ENCODE data around the gene PRR12.

Gene PRR12

DNA sequence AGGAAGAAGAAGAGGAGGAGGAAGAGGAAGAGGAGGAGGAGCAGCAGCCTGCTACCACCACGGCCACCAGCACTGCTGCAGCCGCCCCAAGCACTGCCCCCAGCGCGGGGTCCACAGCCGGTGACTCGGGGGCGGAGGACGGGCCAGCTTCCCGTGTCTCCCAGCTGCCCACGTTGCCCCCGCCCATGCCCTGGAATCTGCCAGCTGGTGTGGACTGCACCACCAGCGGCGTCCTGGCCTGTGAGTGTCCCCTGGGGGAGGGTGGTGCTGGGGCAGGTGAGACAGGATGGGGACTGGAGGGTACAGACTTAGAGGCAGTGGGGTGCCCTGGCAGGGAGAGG is 62.5 kb downstream of the PRR12 start:
- no peak for TF ChIP-seq MYC (IDR thresholded peaks at IDR 0.05; ENCODE audit: low read depth, low read length)
- TF ChIP-seq, protein P1, sequence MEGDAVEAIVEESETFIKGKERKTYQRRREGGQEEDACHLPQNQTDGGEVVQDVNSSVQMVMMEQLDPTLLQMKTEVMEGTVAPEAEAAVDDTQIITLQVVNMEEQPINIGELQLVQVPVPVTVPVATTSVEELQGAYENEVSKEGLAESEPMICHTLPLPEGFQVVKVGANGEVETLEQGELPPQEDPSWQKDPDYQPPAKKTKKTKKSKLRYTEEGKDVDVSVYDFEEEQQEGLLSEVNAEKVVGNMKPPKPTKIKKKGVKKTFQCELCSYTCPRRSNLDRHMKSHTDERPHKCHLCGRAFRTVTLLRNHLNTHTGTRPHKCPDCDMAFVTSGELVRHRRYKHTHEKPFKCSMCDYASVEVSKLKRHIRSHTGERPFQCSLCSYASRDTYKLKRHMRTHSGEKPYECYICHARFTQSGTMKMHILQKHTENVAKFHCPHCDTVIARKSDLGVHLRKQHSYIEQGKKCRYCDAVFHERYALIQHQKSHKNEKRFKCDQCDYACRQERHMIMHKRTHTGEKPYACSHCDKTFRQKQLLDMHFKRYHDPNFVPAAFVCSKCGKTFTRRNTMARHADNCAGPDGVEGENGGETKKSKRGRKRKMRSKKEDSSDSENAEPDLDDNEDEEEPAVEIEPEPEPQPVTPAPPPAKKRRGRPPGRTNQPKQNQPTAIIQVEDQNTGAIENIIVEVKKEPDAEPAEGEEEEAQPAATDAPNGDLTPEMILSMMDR (IDR thresholded peaks at IDR 0.05; ENCODE audit: low read depth, low read length) = no peak
- TF ChIP-seq, protein P2, sequence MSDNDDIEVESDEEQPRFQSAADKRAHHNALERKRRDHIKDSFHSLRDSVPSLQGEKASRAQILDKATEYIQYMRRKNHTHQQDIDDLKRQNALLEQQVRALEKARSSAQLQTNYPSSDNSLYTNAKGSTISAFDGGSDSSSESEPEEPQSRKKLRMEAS (IDR thresholded peaks at IDR 0.05; ENCODE audit: low read depth, low read length) = no peak
- TF ChIP-seq POLR2A (IDR thresholded peaks at IDR 0.05; ENCODE audit: extremely low read depth, insufficient read length) = no peak
- no peak overlapping the region for H3K4me3 ChIP-seq (ENCODE audit: low read depth, low read length)
- no peak for DNase-seq (ENCODE audit: low read depth)

DNA sequence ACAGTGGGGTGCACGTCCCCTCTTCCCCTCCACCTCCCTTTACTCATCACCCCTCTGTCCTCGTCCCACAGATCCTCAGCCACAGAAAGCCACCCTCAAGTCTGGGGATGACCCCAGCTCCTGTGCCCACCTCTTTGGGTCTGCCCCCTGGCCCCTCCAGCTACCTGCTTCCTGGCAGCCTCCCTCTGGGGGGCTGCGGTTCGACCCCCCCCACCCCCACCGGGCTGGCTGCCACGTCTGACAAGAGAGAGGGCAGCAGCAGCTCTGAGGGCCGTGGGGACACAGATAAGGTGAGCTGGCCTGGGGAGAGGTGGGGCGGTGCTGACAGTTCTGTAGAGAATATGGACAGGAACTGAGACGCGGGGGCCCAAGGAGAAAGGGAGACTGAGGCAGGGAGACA is 63.6 kb downstream of the PRR12 start:
- no peak overlapping the region for H3K4me3 ChIP-seq (ENCODE audit: low read depth, low read length)
- DNase-seq (ENCODE audit: low read depth) = no peak
- TF ChIP-seq, protein P1 (IDR thresholded peaks at IDR 0.05; ENCODE audit: low read depth, low read length) = no peak
- TF ChIP-seq, protein P2 (IDR thresholded peaks at IDR 0.05; ENCODE audit: low read depth, low read length) = no peak
- no peak for TF ChIP-seq MYC (IDR thresholded peaks at IDR 0.05; ENCODE audit: low read depth, low read length)
- no peak for TF ChIP-seq POLR2A (IDR thresholded peaks at IDR 0.05; ENCODE audit: extremely low read depth, insufficient read length)

DNA sequence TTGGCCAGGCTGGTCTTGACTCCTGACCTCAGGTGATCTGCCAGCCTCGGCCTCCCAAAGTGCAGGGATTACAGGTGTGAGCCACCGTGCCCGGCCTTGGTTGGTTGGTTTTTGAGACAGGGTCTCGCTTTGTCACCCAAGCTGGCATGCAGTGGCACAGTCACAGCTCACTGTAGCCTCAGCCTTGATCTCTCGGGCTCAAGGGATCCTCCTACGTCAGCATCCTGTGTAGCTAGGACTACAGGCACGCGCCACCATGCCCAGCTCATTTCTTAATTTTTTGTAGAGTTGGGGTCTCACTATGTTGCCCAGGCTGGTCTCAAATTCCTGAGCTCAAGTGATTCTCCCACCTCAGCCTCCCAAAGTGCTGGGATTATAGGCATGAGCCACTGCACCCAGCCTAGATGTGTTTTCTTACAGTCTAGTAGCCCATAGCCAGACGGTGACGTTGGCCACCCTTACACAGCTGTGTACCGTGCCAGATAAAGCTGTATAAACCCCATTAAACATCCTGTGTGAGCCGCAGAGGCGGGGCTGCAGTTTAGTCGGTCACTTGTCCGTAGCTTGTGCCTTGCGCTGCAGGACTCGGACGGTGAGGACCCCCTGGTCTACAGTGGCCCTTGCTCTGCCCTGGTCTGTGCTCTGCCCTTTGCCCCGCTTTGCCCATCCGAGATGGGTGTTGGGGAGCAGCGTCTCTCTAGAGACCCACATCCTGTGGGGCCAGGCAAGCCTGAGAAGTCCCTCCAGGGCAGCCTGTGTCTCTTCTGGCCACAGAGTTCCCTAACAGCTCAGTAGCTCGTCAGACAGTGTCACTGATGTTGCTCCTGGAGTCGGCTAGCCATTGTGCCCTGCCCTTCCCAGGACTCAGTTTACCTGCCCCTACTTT is 64.8 kb downstream of the PRR12 start:
- H3K4me3 ChIP-seq (ENCODE audit: low read depth, low read length) = no peak overlapping the region
- TF ChIP-seq MYC (IDR thresholded peaks at IDR 0.05; ENCODE audit: low read depth, low read length) (no peak), POLR2A (IDR thresholded peaks at IDR 0.05; ENCODE audit: extremely low read depth, insufficient read length) (no peak)
- TF ChIP-seq, protein P1 (IDR thresholded peaks at IDR 0.05; ENCODE audit: low read depth, low read length) = no peak
- TF ChIP-seq, protein P2 (IDR thresholded peaks at IDR 0.05; ENCODE audit: low read depth, low read length) = no peak
- no peak for DNase-seq (ENCODE audit: low read depth)

DNA sequence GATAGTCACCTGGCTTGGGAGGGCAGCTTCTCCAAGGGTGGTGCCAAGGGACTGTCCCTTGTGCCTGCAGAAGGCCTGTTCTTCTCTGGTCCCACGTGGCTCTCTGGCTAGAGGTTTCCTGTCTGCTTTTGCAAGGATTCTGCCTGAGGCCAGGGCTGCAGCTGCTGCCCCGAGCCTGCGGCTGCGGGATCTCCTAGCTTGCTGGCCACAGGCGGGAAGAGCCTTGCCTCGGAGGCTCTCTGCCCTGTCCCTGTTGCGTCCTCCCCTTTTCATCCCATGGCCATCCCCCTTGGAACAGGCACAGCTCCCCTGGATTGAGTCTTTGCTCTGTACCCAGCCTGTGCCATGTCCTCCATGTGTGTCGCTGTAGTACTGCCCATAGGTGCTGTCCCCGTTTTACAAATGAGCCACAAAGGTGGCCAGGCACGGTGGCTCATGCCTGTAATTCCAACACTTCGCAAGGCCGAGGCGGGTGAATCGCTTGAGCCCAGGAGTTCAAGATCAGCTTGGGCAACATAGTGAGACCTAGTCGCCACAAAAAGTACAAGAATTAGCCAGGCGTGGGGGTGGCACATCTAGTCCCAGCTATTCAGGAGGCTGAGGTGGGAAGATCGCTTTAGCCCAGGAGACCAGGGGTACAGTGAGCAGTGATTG is 65.6 kb downstream of the PRR12 start:
- TF ChIP-seq MYC (IDR thresholded peaks at IDR 0.05; ENCODE audit: low read depth, low read length) = no peak
- no peak for TF ChIP-seq POLR2A (IDR thresholded peaks at IDR 0.05; ENCODE audit: extremely low read depth, insufficient read length)
- TF ChIP-seq, protein P2 (IDR thresholded peaks at IDR 0.05; ENCODE audit: low read depth, low read length) = no peak
- TF ChIP-seq, protein P1 (IDR thresholded peaks at IDR 0.05; ENCODE audit: low read depth, low read length) = no peak
- DNase-seq (ENCODE audit: low read depth) = no peak
- H3K4me3 ChIP-seq (ENCODE audit: low read depth, low read length) = no peak overlapping the region

DNA sequence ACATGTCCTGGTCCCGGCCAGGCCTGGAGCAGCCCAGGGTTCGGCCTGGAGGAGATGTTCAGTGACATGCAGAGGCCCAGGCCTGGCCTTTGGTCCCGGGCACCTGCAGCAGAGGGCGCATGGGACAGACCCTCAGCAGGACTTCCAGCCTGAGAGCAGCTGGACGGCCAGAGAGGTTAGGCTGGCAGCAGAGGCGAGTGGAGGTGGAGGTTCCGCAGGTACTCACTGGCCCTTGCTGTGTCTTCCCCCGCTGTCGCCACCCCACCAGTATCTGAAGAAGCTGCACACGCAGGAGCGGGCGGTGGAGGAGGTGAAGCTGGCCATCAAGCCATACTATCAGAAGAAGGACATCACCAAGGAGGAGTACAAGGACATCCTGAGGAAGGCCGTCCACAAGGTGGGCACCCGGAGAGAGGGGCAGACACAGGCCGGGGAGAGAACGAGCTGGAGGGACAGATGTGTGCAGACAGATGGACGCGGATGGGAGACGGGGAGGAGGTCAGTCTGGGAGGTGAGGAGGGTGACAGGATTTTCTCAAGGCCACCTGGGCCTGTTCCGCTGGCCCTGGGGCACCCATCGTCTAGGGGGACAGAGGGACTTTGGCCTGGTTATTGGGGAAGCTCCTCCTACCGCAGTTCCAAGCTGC is 66.6 kb downstream of the PRR12 start:
- DNase-seq (ENCODE audit: low read depth) = no peak
- no peak overlapping the region for H3K4me3 ChIP-seq (ENCODE audit: low read depth, low read length)
- TF ChIP-seq, protein P2 (IDR thresholded peaks at IDR 0.05; ENCODE audit: low read depth, low read length) = no peak
- TF ChIP-seq, protein P1 (IDR thresholded peaks at IDR 0.05; ENCODE audit: low read depth, low read length) = no peak
- TF ChIP-seq MYC (IDR thresholded peaks at IDR 0.05; ENCODE audit: low read depth, low read length) (no peak), POLR2A (IDR thresholded peaks at IDR 0.05; ENCODE audit: extremely low read depth, insufficient read length) (no peak)
